HTERT RPE-1 (cell line): ENCODE data around the gene ADARB1.

ENCODE experiments used
- in situ Hi-C: fragments of 300-500 bp; cut with MboI; formaldehyde crosslinking; loops from 4 replicates; pipeline ENCODE4 v1.14.3; 2020; ENCODE audit warnings: low sequenced_read_pairs

ADARB1 gene

GRCh38 chr21:45054927-45055612 is 19.3 kb upstream of the ADARB1 start:
- in situ Hi-C loops: no loop called here

- in situ Hi-C loops: no loop called here
Observed at GRCh38 chr21:45055861-45056260, 18.5 kb upstream of the ADARB1 start.

GRCh38 chr21:45056296-45056904 is 18.0 kb upstream of the ADARB1 start:
- in situ Hi-C loops: no loop called here

GRCh38 chr21:45056917-45057560 is 17.3 kb upstream of the ADARB1 start:
- in situ Hi-C loops: no loop called here

GRCh38 chr21:45057886-45058285 is 16.5 kb upstream of the ADARB1 start:
- in situ Hi-C loops: no loop called here

GRCh38 chr21:45059121-45059520 is 15.3 kb upstream of the ADARB1 start:
- in situ Hi-C loops: no loop called here

- in situ Hi-C loops: no loop called here
Observed at GRCh38 chr21:45060089-45060488, 14.3 kb upstream of the ADARB1 start.

- in situ Hi-C loops: no loop called here
Observed at GRCh38 chr21:45060675-45061311, 13.6 kb upstream of the ADARB1 start.

GRCh38 chr21:45064091-45064490 is 10.3 kb upstream of the ADARB1 start:
- in situ Hi-C loops: no loop called here

- in situ Hi-C loops: no loop called here
Observed at GRCh38 chr21:45064618-45065399, 9.6 kb upstream of the ADARB1 start.

GRCh38 chr21:45067462-45068285 is 6.7 kb upstream of the ADARB1 start:
- in situ Hi-C loops: no loop called here

GRCh38 chr21:45069085-45069484 is 5.3 kb upstream of the ADARB1 start:
- in situ Hi-C loops: no loop called here

- in situ Hi-C loops: no loop called here
Observed at GRCh38 chr21:45069711-45070110, 4.7 kb upstream of the ADARB1 start.

GRCh38 chr21:45071078-45071873 is 3.1 kb upstream of the ADARB1 start:
- in situ Hi-C loops: no loop called here

- in situ Hi-C loops: no loop called here
Observed at GRCh38 chr21:45071874-45072737, 2.3 kb upstream of the ADARB1 start.

GRCh38 chr21:45072738-45073300 is 1.6 kb upstream of the ADARB1 start:
- in situ Hi-C loops: no loop called here

GRCh38 chr21:45073301-45074047 is 906 bp upstream of the ADARB1 start:
- in situ Hi-C loops: no loop called here
